IMR-90 (cell line): ENCODE results near the gene EYS. TPM values are rescaled to one million over a fixed set of nuclear protein-coding genes. Genes with fewer than 3 reads are reported as not detected.
A peak's percentile ranks its signal among the peaks of the same experiment; 100 is the strongest.

Source experiments
- ATAC-seq: fragments of 200-7000 bp; cut with Tn5 transposase; 2 replicates; pipeline ENCODE4 v1.9.1; 2020; ENCODE audit warnings: low read depth, mild to moderate bottlenecking, moderate library complexity
- BruUV-seq: library from RNA; stranded (reverse); fragments of 400-500 nt; replicated peaks from 2 replicates; lab custom pipeline; 2021; lab: Mats Ljungman, UMichigan
- CTCF ChIA-PET: fragments of 300-600 bp; formaldehyde crosslinking; extraction: SDS; loops from one replicate; lab custom pipeline; 2021; ENCODE audit warnings: antibody characterized with exemption; lab: Yijun Ruan, JAX
- POLR2A ChIA-PET: fragments of 300-600 bp; sonication (Branson Sonifier 250); formaldehyde crosslinking; loops from one replicate; lab custom pipeline; 2022; ENCODE audit warnings: antibody characterized with exemption; ENCODE audit not compliant: unreplicated experiment; lab: Charles Lee
- DNase-seq: peaks from one replicate; pipeline ENCODE4 v3.0.0; 2013
- H2AFZ ChIP-seq: replicated peaks from 2 replicates; pipeline ENCODE3; 2013; ENCODE audit warnings: low read length, mild to moderate bottlenecking; ENCODE audit not compliant: poor library complexity
- H2AK5ac ChIP-seq: 2 replicates; pipeline ENCODE4 v1.6.1; 2013; ENCODE audit warnings: low read depth, low read length, inconsistent platforms
- H2AK9ac ChIP-seq: replicated peaks from 2 replicates; pipeline ENCODE3; 2013; ENCODE audit warnings: mild to moderate bottlenecking, low read depth, low read length, moderate library complexity; ENCODE audit not compliant: poor library complexity
- H2BK120ac ChIP-seq: 2 replicates; pipeline ENCODE4 v1.6.1; 2013; ENCODE audit warnings: low read depth, low read length, inconsistent platforms
- H2BK15ac ChIP-seq: 3 replicates; pipeline ENCODE4 v1.6.1; 2013; ENCODE audit warnings: low read depth, low read length, inconsistent platforms
- H2BK20ac ChIP-seq: 2 replicates; pipeline ENCODE4 v1.6.1; 2013; ENCODE audit warnings: low read depth, mild to moderate bottlenecking, inconsistent platforms, low read length, moderate library complexity
- H2BK5ac ChIP-seq: 2 replicates; pipeline ENCODE4 v1.6.1; 2013; ENCODE audit warnings: mild to moderate bottlenecking, low read depth, low read length, inconsistent platforms; ENCODE audit not compliant: poor library complexity, severe bottlenecking
- H3K14ac ChIP-seq: replicated peaks from 2 replicates; pipeline ENCODE4 v1.6.1; 2013; ENCODE audit warnings: low read depth, low read length, inconsistent platforms
- H3K18ac ChIP-seq: 2 replicates; pipeline ENCODE4 v1.6.1; 2013; ENCODE audit warnings: low read depth, low read length, control low read depth
- H3K23ac ChIP-seq: 2 replicates; pipeline ENCODE4 v1.6.1; 2013; ENCODE audit warnings: low read depth, low read length, inconsistent platforms
- H3K27ac ChIP-seq: 2 replicates; pipeline ENCODE4 v1.5.1; 2013; ENCODE audit warnings: mild to moderate bottlenecking, control low read depth, low read length; ENCODE audit not compliant: insufficient read depth
- H3K27me3 ChIP-seq: 2 replicates; pipeline ENCODE4 v1.6.1; 2013; ENCODE audit warnings: low read length; ENCODE audit not compliant: control insufficient read depth, insufficient read depth
- H3K36me3 ChIP-seq: 2 replicates; pipeline ENCODE4 v1.6.1; 2013; ENCODE audit warnings: low read length, mixed read lengths; ENCODE audit not compliant: control insufficient read depth, insufficient read depth
- H3K4ac ChIP-seq: 2 replicates; pipeline ENCODE4 v1.6.1; 2013; ENCODE audit warnings: low read depth, low read length, inconsistent platforms
- H3K4me1 ChIP-seq: 2 replicates; pipeline ENCODE4 v1.6.1; 2013; ENCODE audit warnings: low read length, mixed read lengths; ENCODE audit not compliant: control insufficient read depth, insufficient read depth
- H3K4me2 ChIP-seq: 2 replicates; pipeline ENCODE4 v1.6.1; 2013; ENCODE audit warnings: low read depth, mild to moderate bottlenecking, control low read depth, low read length, moderate library complexity
- H3K4me3 ChIP-seq: 2 replicates; pipeline ENCODE4 v1.5.1; 2013; ENCODE audit warnings: low read depth, mild to moderate bottlenecking, control low read depth, low read length, moderate library complexity; ENCODE audit not compliant: insufficient read depth
- H3K56ac ChIP-seq: 2 replicates; pipeline ENCODE4 v1.6.1; 2013; ENCODE audit warnings: low read length, inconsistent platforms; ENCODE audit not compliant: insufficient read depth; ENCODE audit errors: extremely low read depth
- H3K79me1 ChIP-seq, 2 experiments: 2 replicates each; pipeline ENCODE4 v1.6.1; 2013; ENCODE audit warnings: low read length in 2 of 2, inconsistent platforms in 1 of 2, low read depth in 1 of 2
- H3K9ac ChIP-seq: 2 replicates; pipeline ENCODE4 v1.6.1; 2013; ENCODE audit warnings: low read depth, low read length, control low read depth
- H3K9me1 ChIP-seq: 2 replicates; pipeline ENCODE4 v1.6.1; 2013; ENCODE audit warnings: low read length, inconsistent platforms; ENCODE audit not compliant: insufficient read depth
- H3K9me3 ChIP-seq: 2 replicates; pipeline ENCODE4 v1.6.1; 2013; ENCODE audit warnings: low read length; ENCODE audit not compliant: control insufficient read depth, insufficient read depth
- H4K20me1 ChIP-seq: 2 replicates; pipeline ENCODE4 v1.6.1; 2013; ENCODE audit warnings: low read length, inconsistent platforms; ENCODE audit not compliant: insufficient read depth
- H4K5ac ChIP-seq: 2 replicates; pipeline ENCODE4 v1.6.1; 2013; ENCODE audit warnings: mild to moderate bottlenecking, low read depth, low read length, control low read depth
- H4K8ac ChIP-seq, 2 experiments: 2 replicates each; pipeline ENCODE4 v1.6.1; 2013; ENCODE audit warnings: low read depth in 2 of 2, low read length in 2 of 2, control low read depth in 1 of 2, inconsistent platforms in 1 of 2
- H4K91ac ChIP-seq: 2 replicates; pipeline ENCODE4 v1.6.1; 2013; ENCODE audit warnings: low read depth, low read length, inconsistent platforms; ENCODE audit not compliant: insufficient read depth
- MAFK ChIP-seq: IDR thresholded peaks from 2 replicates; pipeline ENCODE4 v1.6.1; 2012; ENCODE audit warnings: low read depth, low read length, improper control_type of control experiment
- SMC3 ChIP-seq: fragments of 150-350 bp; IDR thresholded peaks from 2 replicates; pipeline ENCODE4 v1.6.1; 2016; ENCODE audit warnings: low read depth, mild to moderate bottlenecking, antibody characterized with exemption, low read length, moderate library complexity
- WGBS, 2 experiments: methylation state at CpG; one replicate each; pipeline versions ENCODE4 v1.1.5 to v1.1.7; 2013; ENCODE audit warnings: missing lambda C conversion rate in 2 of 2; ENCODE audit not compliant: insufficient read length in 1 of 2; ENCODE audit errors: extremely low coverage in 2 of 2; 5-methylcytosine and 5-hydroxymethylcytosine counted together
- dilution Hi-C: fragments of 300-500 bp; cut with HindIII; formaldehyde crosslinking; loops from one replicate; pipeline ENCODE4 v1.14.3; 2018; ENCODE audit warnings: low sequenced_read_pairs; ENCODE audit not compliant: unreplicated experiment
- in situ Hi-C: fragments of 300-500 bp; cut with MboI; formaldehyde crosslinking; loops from 3 replicates; pipeline ENCODE4 v1.14.3; 2019; ENCODE audit warnings: low sequenced_read_pairs, inconsistent platforms, mixed read lengths
- intact Hi-C: fragments of 100-400 bp; cut with micrococcal nuclease; formaldehyde crosslinking; loops from 2 replicates; pipeline ENCODE4 v1.10.0; 2022
- polyA plus RNA-seq, 3 experiments: library from polyadenylated mRNA; depleted of rRNA; stranded (reverse); fragments of >200 nt; gene quantifications; 2 replicates each; pipeline ENCODE4 v1.2.3, GENCODE V29; 2012; ENCODE audit warnings: low replicate concordance in 1 of 3
- total RNA-seq: library from RNA; depleted of rRNA; stranded (reverse); fragments of >200 nt; gene quantifications from 2 replicates; pipeline ENCODE4 v1.2.3, GENCODE V29; 2012

EYS gene
- total and polyA plus RNA-seq, 2 of the 4 experiments (the other 2 are of a cell fraction), result under 0.01 TPM; not detected in 1

GRCh38 chr6:64602993-64603392 is 1104.0 kb downstream of the EYS start:
- ATAC-seq, result no peak
- no CpG with 5 or more reads among the region's 1 CpG for WGBS, 2 experiments
- H2BK15ac ChIP-seq, result no peak overlapping the region
- dilution Hi-C loops, result no loop called here
- in situ Hi-C loops, result no loop called here
- no peak overlapping the region for H3K4ac ChIP-seq
- no peak overlapping the region for H2AK5ac ChIP-seq
- no peaks in the 10 kb centered on the region for H4K20me1 ChIP-seq
- CTCF ChIA-PET, result no interaction called here
- H3K9me3 ChIP-seq, result no peaks in the 10 kb centered on the region
- no peak overlapping the region for H2AFZ ChIP-seq
- no peak overlapping the region for H4K8ac ChIP-seq
- H3K36me3 ChIP-seq, result no peaks in the 10 kb centered on the region
- no peak overlapping the region for H2BK20ac ChIP-seq
- no peak overlapping the region for H3K4me2 ChIP-seq
- H4K5ac ChIP-seq, result no peak overlapping the region
- H3K27me3 ChIP-seq, result no peaks in the 10 kb centered on the region
- POLR2A ChIA-PET, result no interaction called here
- H3K56ac ChIP-seq, result no peak overlapping the region
- no peak overlapping the region for H2BK5ac ChIP-seq
- no peak overlapping the region for H3K9ac ChIP-seq
- H3K4me1 ChIP-seq, result no peaks in the 10 kb centered on the region
- H3K4me3 ChIP-seq, result no peak overlapping the region
- BruUV-seq, result no TSS peak
- H2BK120ac ChIP-seq, result no peak overlapping the region
- intact Hi-C loops, result no loop called here
- no peak overlapping the region for H4K91ac ChIP-seq
- H3K79me1 ChIP-seq, result no peaks in the 10 kb centered on the region
- no peak for DNase-seq
- no peaks in the 10 kb centered on the region for H3K9me1 ChIP-seq
- H3K27ac ChIP-seq, result no peak overlapping the region
- H3K14ac ChIP-seq, result no peak overlapping the region
- H3K23ac ChIP-seq, result no peak overlapping the region
- no peak overlapping the region for H2AK9ac ChIP-seq
- no peak overlapping the region for H3K18ac ChIP-seq
- no peak for TF ChIP-seq SMC3
- TF ChIP-seq MAFK, result peak; percentile 43
